ENCODE data around the gene P4HB. TPM values are rescaled to one million over a fixed set of nuclear protein-coding genes. Genes with fewer than 3 reads are reported as not detected.

Gene P4HB
- total RNA-seq, 1 experiment from 2014 or later, result 800 TPM

DNA sequence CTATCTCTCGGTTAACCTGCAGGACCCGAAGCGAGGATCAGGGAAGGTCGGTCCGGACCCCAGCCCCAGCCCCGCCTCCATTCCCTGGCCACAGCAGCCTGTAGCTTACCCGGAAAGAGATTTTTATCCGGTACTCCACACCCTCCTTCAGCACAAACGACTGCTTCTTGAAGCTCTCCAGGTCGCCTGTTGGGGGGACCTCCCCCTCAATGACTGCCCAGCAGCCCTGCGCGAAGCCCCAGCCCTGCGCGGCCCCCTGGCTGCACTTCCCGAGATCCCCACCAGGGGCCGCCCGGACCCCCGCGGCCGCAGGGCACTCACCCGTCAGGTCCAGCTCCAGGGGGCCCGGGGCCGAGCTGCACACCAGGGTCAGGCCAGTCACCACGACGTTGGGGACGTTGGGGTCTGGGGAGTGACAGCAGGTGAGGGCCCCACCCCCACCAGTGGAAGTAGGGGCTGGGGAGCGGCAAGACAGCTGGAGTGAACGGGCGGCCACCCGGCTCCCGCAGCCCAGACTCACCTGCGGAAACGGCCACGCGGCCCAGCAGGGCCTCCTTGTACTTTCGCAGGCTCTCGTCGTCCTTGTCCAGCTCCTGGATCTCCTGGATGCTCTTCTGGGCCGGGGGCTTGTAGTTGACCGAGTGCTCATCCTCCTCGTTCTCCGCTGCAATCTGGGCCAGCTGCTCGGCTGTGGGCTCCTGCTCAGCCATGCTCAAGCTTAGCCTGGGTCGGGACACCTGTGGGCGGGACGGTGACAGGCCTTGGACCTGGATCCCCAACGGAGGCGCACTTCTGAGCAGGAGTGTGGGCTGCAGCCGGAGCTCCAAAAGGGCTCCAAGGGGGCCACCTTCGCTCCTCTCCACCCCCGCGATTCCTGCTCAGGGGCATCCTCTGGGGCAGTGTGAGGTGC, 9.1 kb upstream of the P4HB start:
- DNase-seq (ENCODE audit: extremely low read depth, low read depth), result no peak

DNA sequence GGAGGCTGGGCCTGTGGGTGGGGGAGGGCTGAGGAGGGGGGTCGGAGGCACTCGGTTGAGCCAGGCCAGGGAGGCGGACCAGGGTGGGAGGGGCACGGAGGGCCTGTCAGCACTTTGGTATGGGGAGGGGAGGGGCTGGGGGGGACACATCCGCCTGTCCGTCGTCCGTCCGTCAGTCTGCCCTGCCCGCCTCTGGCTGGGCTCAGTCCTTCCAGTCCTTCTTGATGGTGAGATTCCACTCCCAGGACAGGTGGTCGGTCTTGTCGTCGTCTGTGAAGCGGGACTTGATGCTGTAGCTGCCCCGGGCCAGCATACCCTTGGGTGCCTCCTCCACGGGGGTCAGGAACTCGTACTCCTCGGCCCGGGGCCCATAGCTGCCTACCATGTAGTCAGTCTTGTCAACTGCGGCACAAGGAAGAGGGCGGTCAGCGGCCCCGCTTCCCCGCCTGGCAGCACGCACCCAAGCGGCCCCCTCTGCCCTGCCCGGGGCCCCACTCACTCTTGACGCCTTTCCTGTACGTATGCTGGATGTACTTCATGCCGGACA, 8.4 kb upstream of the P4HB start:
- peak; percentile 85 for DNase-seq (ENCODE audit: extremely low read depth, low read depth)

DNA sequence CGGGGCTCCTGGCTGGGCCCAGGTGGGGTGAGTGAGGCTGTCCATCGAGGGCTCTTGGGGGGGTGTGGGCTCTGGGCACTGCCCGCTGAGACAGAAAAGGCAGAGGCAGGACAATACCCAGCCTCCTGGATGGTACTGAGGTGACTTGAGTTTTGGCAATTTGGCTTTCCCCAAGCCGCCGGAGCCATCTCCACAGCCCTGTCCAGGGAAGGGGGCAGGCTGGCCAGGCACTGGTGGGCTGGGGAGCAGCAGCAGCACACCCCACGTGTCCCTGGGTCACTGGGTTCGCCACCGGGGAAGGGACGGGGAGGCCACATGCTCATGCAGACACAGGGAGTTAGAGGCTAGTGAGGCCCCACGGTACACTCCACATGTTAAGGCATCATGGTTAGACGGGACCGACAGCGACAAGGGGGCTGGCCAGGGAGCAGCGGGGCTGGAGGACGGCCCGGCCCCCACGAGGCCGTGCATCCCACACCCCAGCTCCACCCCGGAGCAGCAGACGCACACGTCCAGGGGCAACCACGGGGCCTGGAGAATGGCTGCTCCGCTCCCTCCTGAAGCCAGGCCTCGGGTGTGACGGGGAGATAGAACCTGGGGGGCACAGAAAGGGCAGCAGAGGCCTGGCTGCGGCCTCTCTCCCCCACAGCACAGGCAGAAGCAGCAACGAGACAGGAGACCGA, 7.8 kb upstream of the P4HB start:
- DNase-seq (ENCODE audit: extremely low read depth, low read depth), result no peak

DNA sequence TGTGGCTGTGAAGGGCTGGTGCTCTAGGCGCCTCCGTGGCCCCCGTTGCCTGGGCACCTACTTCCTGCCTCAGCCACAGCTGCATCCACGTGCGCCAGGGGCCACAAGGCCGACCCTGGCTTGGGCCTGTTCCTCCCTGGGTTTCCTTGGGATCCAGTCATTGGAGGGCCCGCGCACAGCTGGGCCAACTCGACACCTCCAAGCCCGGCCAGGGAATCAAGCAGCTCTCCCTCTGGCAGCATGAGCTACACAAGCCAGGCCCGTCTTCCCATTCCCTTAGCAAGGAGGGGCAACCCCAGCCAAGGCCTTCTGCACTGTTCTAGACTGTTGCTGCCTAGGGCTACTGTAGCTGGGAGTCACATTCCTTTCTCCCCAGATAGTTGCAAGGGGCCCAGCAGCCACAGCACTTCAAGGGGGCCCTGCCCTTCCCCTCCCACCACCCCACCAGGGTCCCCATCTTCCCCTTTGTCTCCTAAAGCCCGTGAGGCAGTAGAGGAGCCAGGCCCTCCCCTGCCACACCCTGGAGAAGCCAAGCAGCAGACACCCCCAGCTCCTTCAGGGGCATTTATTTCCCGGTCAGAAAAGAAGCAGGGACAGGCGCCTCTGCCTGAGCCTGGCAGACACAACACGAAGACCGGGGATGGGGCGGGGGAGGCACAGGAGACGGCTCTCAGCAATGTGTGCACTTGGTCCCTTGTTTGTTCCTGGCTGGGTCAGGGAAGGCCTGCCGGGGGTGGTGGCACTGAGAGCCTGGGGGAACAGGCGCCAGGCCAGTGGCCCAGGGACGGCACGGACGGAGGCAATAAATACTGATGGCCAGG, 7.0 kb upstream of the P4HB start:
- peak; percentile 68 for DNase-seq (ENCODE audit: extremely low read depth, low read depth)

DNA sequence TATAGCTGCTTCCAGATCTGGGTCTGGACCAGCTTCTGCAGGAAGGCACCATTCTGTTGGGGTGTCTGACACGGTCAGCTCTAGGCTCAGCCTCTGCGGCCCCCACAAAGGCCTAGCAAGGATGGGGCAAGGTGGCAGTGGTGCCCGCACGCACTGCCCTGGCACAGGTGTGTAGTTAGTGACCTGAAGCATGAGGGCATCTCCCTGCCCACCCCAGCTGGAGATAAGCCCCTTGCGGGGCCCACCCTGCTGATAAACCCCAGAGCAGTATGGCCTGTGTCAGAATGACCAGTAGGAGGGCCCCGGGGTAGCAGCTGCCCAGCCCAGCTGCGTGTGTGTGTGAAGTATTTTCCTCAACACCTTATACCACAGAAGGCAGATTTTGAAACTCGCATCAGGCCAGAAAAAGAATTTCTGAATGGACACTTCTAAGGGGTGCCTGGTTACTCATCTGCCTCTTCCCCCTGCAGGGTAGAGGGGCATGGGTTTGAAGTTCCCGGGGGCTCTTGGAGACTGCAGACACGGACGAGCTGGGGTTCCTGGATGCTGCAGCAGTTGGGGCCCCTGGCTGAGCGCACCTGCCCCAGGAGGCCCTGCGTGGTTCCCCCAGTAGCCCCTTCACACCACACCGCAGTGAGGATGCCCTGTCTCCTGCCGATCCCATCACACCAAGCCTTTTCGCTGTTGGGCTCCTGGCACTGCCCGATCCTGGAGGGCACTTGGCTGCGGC, 6.3 kb upstream of the P4HB start:
- DNase-seq (ENCODE audit: extremely low read depth, low read depth), result no peak

DNA sequence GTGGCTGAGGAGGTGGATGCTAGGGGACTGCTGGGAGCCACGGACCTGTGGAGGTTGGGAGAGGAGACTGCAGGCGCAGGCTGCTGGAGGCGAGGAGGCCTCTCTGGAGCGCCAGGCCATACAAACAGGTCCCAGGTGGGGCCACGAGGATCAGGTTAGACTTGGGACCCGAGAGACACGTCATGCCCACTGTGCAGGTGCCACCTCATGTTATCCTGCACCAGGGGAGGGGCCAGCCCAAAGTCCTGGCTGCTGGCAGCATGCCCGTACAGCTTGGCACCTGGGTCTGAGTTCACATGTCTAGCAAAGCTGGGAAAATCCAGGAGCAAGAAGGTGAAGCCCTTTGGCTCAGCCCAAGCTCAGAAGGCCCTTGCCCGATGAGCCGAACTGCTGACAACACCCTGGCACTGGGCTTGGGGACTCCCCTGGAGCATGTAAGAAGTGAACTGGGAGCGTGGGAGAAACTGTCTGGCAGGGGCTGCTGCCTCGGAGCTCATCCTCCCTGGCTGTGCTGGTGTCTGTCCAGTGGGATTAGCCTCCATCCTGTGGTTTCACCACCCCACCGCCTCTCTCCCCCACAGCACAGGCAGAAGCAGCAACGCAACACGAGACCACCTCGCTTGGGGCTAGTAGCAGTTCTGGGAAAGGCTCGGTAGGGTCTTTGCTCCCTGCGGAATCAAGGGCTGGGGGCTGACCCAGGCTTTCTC, 5.6 kb upstream of the P4HB start:
- DNase-seq (ENCODE audit: extremely low read depth, low read depth), result no peak

DNA sequence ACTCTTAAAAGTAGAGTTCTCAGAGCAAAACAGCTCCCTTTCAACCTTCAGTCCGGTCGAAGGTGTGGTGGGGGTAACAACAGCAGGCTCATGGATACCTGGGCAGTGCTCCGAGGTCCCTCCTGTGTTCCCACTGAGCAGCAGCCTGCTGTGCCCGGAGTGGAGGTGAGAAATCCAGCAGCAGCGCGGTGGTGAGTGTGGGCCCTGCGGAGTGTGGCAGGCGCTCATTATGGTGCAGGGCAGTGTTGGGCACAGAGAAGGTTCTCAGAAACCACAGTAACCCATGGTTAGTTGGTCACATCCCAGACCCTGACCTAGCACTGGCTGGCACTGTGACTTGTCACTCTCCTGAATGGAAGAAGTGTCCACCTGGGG, 5.0 kb upstream of the P4HB start:
- DNase-seq (ENCODE audit: extremely low read depth, low read depth), result no peak

DNA sequence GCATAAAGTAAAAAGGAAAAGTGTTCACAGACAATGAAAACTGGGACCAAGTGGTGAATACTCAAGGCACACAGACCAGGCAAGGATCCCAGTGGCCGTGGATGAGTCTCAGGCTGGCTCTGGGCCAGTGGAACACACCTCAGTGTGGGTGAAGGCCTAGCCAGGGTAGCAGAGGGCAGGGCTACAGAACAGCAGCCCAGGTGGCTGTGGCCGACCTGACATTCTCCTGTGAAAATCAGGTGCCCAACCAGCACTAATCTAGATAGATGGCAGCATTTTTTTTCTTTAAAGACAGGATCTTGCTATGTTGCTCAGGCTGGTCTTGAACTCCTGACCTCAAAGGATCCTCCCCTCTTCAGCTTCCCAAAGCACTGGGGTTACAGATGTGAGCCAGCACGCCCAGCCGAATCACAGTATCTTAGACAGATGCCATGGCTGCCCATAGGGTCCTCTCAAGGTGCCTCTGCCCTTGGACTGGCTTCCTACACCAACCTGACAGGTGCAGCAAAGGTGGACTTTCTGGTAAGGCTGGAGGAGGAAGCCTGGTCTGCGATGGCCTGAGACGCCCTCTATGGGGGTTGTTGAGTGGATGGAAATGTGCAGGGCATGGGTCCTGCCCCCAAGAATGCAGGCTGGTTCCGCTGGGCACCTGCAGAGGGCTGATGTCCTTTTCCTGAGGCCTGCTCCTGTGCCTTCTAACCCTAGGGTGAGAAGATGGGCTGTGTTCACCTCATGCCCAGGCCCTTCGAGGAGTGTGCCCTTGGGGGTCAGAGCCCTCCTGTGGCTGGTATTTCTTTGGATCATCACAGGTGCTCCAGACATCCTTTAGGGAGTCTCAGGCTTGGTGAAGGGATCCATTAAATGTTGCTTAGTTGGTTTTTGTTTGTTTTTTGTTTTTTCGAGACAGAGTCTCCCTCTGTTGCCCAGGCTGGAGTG, 3.8 kb upstream of the P4HB start:
- DNase-seq (ENCODE audit: extremely low read depth, low read depth), result no peak

DNA sequence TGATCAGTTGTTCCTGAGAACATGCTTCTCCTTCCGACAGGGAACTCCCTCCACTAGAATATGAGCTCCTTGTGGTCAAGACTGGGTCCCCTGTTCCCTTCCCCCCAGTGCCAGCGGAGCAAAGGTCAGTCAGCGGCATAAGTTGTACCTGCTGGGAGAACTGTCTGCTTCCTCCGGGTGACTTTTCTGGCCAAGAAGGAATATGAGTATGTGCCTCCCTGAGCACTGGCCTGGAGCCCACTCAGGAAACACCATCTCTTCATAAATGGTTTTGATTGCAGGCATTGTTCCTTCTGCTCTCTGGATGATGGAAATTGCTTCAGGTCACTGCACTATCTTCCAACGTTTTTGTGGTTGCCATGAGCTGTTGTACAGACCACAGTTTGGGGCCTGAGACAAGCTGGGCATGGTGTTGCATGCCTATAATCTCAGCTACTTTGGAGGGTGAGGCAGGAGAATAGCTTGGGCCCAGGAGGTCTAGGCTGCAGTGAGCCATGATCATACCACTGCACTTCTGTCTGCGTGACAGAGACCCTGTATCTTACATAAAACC, 2.9 kb upstream of the P4HB start:
- no peak for DNase-seq (ENCODE audit: extremely low read depth, low read depth)

DNA sequence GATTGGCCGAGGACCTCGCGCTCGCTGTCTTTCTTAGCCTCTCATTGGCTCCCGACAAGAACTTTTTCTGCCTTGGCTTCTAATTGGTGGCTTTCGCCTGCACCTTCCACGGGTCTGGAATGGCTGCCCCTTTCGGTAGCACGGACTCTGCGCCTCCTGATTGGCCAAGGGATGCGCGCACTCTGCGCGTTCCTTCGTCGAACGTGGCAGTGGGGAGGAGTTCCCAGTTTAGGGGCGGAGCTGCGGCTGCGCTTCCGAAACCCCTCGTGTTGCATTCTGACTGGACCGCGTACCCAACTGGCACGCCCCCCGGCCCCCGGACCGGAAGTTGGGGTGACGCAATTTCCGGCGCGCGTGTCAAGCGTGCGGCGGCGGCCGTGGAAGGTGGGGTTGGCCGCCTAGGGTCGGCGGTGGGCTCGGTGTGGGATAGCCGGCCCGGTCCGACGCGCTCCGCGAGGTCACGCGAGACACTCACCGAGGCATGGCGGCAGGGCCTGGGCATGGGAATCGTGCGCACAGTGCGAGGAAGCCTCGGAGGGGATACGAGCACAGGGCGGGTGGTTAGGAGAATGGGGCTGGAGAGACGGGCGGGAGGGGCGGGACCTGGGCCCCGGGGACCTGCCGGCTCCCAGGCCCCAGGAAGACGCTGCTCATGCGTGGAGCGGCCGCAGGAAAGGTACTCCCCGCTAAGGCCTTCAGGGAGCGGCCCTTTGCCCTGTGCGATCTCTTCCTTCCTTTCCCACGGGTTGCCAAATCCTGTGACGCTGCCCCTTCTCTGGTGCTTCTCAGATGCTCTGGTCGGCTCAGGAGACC, 627 bp upstream of the P4HB start:
- peak; percentile 100 for DNase-seq (ENCODE audit: extremely low read depth, low read depth)

DNA sequence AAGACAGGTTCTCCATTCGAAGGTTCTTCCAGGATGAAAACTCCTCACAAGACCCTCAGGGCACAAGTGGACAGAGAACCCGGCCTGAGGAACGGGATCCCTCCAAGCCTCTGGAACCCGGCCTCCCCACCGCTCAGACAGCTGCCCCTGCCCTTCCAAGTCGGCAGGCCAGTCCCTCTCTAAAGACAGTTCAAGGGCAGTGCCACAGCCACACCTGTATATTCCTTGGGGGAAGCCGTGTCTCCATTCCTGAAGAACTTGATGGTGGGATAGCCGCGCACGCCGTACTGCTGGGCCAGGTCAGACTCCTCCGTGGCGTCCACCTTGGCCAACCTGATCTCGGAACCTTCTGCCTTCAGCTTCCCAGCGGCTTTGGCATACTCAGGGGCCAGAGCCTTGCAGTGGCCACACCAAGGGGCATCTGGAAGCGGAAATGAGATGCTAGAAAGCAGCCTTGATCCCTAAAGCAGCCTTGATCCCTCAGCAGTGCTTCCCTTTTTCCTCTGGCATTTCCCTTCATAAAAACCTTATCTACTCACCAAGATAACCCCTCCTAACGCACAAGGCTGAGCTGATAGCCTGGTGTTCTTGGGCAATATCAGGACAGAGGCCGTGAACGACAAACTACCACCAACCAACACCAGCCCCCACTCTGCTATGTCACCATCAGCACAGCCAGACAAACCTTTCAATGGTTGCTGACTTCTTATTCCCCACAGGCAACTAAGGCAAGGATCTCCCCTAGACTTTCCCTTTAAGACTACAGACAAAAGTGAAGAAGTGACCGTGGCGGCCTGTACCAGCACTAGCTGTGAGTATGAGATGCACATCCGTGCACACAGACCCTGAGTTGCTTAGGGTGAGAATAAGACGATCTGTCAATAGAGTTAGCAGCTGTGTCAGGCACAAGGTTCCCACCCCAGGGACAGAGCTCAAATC, 1.1 kb downstream of the P4HB start:
- DNase-seq (ENCODE audit: extremely low read depth, low read depth), result no peak

DNA sequence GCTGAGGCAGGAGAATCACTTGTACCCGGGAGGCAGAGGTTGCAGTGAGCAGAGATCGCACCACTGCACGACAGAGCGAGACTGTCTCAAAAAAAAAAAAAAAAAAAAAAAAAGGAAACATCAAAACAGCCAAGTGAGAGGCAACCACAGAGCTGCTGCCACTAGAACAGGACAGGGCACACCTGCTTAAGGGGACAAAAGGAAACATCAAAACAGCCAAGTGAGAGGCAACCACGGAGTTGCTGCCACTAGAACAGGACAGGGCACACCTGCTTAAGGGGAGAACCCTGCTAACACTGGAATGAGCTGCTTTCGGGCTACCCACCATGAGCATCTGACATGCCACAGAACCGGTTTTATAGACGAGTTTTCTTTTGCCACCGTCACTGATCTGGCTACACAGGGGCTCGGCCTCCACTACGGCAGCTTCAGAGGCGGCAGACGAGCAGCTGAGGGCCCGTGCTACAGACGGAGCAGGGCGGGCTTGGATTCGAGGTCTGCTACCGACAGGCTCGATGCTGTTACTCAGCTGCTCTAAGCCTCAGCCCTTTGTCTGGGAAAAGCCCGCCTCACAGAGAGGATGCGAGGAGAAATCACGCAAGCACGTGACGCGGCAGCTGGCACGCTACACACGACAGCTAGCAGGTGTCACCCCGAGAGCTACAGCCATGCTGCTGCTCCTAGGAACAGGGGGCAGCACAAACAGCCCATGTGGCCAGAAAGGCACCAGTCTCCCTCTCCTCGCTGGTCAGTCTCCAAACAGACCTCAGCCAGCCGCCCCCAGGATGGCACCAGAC, 2.0 kb downstream of the P4HB start:
- no peak for DNase-seq (ENCODE audit: extremely low read depth, low read depth)

DNA sequence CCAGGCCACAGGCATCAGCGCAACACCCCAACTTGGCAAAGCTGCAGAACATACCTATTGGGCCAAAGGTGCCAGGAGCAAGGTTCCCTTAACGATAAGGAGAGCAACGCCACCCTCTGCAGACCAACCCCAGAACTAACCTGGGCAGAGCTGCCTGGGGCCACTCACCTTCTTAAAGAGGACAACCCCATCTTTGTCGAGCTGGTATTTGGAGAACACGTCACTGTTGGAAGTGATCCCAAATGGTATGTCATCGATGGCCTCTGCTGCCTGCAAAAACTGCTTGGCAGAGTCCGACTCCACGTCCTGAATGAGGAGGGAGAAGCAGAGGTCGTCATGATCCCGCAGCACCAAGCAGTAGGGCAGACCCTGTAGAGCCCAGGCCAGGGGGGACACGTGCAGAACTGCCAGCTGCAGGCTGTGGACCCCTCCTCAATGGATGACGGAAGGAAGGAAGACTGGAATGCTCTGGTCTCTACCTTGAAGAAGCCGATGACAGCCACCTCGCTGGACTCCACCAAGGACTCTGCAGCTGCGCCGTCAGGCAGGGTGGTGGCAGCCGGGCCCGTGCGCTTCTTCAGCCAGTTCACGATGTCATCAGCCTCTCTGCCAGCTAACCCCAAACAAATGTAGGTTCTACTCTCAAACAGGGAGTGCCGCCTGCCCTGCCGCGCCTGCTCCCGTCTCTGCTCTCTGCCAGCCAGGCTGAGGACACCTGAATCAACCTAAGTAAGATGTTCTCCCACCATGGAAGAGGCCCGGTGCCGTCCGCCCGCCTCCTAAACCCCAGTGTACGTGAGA, 5.2 kb downstream of the P4HB start:
- DNase-seq (ENCODE audit: extremely low read depth, low read depth), result no peak

DNA sequence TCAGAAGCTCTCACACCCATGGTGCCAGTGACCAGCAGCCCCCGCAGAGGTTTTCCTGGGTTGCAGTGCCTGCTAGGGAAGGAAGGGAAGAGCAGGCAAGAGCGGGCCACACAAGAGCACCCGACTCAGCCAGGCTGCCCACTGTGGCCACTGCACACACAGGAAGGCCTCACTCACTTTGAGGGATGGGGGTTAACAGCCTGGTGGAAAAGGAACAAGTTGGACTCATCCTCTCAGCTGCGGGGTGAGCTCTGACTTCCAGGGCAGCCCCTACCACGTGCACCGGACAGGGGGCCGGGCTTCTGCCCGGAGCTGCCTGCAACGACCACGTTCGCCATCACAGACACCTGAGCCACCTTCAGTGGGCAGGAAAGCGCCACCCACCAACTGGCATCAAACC, 8.1 kb downstream of the P4HB start:
- no peak for DNase-seq (ENCODE audit: extremely low read depth, low read depth)

DNA sequence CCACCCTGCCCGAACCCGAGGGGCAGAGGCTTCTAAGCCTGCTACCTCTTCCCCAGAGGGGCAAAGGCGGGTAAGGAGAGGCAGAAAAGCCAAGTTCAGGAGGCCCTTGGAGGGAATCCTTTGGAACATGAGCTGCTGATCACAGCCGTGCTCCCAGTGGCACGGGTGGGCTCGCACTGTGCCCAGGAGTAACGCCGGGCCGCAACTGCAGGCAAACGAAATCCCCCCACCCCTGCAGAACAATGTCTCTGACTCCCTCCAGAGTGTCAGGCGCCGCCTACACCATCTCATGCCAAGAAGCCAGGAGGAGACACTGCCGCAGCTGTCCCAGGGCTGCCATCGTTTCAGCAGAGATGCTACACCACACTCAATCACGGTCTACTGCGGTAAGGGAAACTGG, 8.9 kb downstream of the P4HB start:
- no peak for DNase-seq (ENCODE audit: extremely low read depth, low read depth)

All from NCI-H460 (cell line).